Right renal cortex interstitium (tissue), 3 donors: ENCODE measurements around the gene OSTC. TPM values are rescaled to one million over a fixed set of nuclear protein-coding genes. Genes with fewer than 3 reads are reported as not detected.

Source experiments
- DNase-seq, 3 donors: peaks; one replicate each; pipeline ENCODE4 v3.0.0-alpha.2; 2013; ENCODE audit warnings: low read depth in 3 of 3, low spot score in 2 of 3
- polyA plus RNA-seq, 3 donors: library from polyadenylated mRNA; unstranded; fragments of 120-200 nt; gene quantifications; one replicate each; pipeline ENCODE4 v1.2.1, GENCODE V29; 2013; ENCODE audit not compliant: insufficient read length in 3 of 3

The OSTC gene
- polyA plus RNA-seq, result 100 to 1,000 TPM; 260 to 267 (median 260) TPM

- DNase-seq, result peak; percentile 91 to 96 (median 96)
Measured at GRCh38 chr4:108650212-108651013, at the start of gene OSTC. Gene OSTC (plus strand): TSS chr4:108650599. CDS start chr4:108650656, 57 bp downstream.

GRCh38 chr4:108601106-108601505, 49.3 kb upstream of the OSTC start:
- no peak for DNase-seq

- no peak for DNase-seq
Measured at GRCh38 chr4:108601532-108601931, 48.9 kb upstream of the OSTC start.

GRCh38 chr4:108602163-108602562, 48.2 kb upstream of the OSTC start:
- DNase-seq, result no peak

- no peak for DNase-seq
Measured at GRCh38 chr4:108607079-108607815, 43.2 kb upstream of the OSTC start.

- peak in 1 of 3 donors; percentile 15 for DNase-seq
Measured at GRCh38 chr4:108611365-108611764, 39.0 kb upstream of the OSTC start.

GRCh38 chr4:108612365-108612764, 38.0 kb upstream of the OSTC start:
- DNase-seq, result no peak

GRCh38 chr4:108619372-108620100, 30.9 kb upstream of the OSTC start:
- no peak for DNase-seq

- DNase-seq, result peak; percentile 97 to 99 (median 98)
Measured at GRCh38 chr4:108620101-108620932, 30.1 kb upstream of the OSTC start, which contains the start of gene RPL34. Gene RPL34 (plus strand): TSS chr4:108620576. CDS start chr4:108621960, 1,384 bp downstream.

GRCh38 chr4:108620933-108621905, 29.2 kb upstream of the OSTC start:
- peak in 1 of 3 donors; percentile 27 for DNase-seq

- no peak for DNase-seq
Measured at GRCh38 chr4:108622022-108622421, 28.4 kb upstream of the OSTC start.

- no peak for DNase-seq
Measured at GRCh38 chr4:108622828-108623227, 27.6 kb upstream of the OSTC start.

GRCh38 chr4:108624263-108625056, 25.9 kb upstream of the OSTC start:
- no peak for DNase-seq

- DNase-seq, result no peak
Measured at GRCh38 chr4:108626056-108626455, 24.3 kb upstream of the OSTC start.

GRCh38 chr4:108628411-108628810, 22.0 kb upstream of the OSTC start:
- no peak for DNase-seq

GRCh38 chr4:108635070-108635655, 15.2 kb upstream of the OSTC start:
- DNase-seq, result no peak

GRCh38 chr4:108636246-108636645, 14.2 kb upstream of the OSTC start:
- DNase-seq, result no peak

- DNase-seq, result no peak
Measured at GRCh38 chr4:108637856-108638255, 12.5 kb upstream of the OSTC start.
